Stimulated activated CD8-positive, alpha-beta memory T cell treated with anti-CD3 and anti-CD28 coated beads, Interleukin-15, amount 100 ng/mL, for 24 hours (primary cell): ENCODE measurements around the gene ATM.

ENCODE experiments used
- DNase-seq: peaks from one replicate; pipeline ENCODE4 v3.0.0-alpha.2; 2020; ENCODE audit warnings: low read depth

Gene ATM, protein sequence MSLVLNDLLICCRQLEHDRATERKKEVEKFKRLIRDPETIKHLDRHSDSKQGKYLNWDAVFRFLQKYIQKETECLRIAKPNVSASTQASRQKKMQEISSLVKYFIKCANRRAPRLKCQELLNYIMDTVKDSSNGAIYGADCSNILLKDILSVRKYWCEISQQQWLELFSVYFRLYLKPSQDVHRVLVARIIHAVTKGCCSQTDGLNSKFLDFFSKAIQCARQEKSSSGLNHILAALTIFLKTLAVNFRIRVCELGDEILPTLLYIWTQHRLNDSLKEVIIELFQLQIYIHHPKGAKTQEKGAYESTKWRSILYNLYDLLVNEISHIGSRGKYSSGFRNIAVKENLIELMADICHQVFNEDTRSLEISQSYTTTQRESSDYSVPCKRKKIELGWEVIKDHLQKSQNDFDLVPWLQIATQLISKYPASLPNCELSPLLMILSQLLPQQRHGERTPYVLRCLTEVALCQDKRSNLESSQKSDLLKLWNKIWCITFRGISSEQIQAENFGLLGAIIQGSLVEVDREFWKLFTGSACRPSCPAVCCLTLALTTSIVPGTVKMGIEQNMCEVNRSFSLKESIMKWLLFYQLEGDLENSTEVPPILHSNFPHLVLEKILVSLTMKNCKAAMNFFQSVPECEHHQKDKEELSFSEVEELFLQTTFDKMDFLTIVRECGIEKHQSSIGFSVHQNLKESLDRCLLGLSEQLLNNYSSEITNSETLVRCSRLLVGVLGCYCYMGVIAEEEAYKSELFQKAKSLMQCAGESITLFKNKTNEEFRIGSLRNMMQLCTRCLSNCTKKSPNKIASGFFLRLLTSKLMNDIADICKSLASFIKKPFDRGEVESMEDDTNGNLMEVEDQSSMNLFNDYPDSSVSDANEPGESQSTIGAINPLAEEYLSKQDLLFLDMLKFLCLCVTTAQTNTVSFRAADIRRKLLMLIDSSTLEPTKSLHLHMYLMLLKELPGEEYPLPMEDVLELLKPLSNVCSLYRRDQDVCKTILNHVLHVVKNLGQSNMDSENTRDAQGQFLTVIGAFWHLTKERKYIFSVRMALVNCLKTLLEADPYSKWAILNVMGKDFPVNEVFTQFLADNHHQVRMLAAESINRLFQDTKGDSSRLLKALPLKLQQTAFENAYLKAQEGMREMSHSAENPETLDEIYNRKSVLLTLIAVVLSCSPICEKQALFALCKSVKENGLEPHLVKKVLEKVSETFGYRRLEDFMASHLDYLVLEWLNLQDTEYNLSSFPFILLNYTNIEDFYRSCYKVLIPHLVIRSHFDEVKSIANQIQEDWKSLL (N-terminal part only)

DNA sequence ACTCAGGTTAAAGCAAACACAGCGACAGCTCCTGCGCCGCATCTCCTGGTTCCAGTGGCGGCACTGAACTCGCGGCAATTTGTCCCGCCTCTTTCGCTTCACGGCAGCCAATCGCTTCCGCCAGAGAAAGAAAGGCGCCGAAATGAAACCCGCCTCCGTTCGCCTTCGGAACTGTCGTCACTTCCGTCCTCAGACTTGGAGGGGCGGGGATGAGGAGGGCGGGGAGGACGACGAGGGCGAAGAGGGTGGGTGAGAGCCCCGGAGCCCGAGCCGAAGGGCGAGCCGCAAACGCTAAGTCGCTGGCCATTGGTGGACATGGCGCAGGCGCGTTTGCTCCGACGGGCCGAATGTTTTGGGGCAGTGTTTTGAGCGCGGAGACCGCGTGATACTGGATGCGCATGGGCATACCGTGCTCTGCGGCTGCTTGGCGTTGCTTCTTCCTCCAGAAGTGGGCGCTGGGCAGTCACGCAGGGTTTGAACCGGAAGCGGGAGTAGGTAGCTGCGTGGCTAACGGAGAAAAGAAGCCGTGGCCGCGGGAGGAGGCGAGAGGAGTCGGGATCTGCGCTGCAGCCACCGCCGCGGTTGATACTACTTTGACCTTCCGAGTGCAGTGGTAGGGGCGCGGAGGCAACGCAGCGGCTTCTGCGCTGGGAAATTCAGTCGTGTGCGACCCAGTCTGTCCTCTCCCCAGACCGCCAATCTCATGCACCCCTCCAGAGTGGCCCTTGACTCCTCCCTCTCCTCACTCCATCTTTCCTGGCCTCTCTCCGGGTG, at the start of gene ATM, which contains the start of gene NPAT:
ATM (plus strand) TSS at position 494 of the 774 bp plus-strand sequence. CDS start 4,558 bp downstream, outside the sequence.
NPAT (minus strand) TSS at position 65 of the 774 bp plus-strand sequence. CDS start 102 bp downstream, outside the sequence.
- DNase-seq: peak; percentile 93

DNA sequence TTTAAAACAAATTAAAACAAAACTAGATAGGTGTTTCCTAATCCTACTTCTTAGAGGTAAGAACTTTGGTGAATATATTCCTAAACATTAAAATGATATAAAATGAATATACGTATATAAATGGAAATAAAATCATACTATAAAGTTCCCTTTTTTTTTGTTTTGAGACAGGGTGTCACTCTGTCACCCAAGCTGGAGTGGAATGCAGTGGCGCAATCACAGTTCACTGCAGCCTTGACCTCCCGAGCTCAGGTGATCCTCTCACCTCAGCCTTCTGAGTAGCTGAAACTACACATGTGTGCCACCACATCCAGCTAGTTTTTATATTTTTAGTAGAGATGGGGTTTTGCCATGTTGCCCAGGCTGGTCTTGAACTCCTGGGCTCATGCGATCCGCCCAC, 45.3 kb upstream of the ATM start:
- no peak for DNase-seq

GRCh38 chr11:108193725-108194124, 29.1 kb upstream of the ATM start:
- DNase-seq: no peak

- no peak for DNase-seq
Observed at GRCh38 chr11:108196901-108197300, 26.0 kb upstream of the ATM start.

GRCh38 chr11:108197351-108197750, 25.5 kb upstream of the ATM start:
- DNase-seq: no peak

DNA sequence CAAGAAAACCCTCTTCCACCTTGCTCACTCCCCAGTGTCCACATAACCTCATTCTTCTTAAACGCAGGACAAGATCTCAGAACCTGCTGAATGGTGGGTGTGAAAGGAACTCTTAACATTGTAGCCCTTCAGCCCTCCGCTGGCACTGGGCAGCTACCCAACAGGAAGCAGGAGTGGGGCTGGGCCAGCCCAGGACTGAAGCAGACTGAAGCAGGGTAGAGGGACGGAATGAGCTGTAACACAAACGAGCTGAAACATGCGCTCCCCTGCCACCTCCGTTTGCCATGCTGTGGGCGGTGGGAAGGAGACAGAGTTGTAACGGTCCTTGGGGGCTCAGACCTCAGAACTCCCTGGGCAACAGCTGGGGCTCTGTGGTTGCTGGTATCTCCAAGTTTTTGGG, 24.0 kb upstream of the ATM start:
- DNase-seq: no peak

- DNase-seq: no peak
Observed at GRCh38 chr11:108199446-108200321, 23.2 kb upstream of the ATM start.

DNA sequence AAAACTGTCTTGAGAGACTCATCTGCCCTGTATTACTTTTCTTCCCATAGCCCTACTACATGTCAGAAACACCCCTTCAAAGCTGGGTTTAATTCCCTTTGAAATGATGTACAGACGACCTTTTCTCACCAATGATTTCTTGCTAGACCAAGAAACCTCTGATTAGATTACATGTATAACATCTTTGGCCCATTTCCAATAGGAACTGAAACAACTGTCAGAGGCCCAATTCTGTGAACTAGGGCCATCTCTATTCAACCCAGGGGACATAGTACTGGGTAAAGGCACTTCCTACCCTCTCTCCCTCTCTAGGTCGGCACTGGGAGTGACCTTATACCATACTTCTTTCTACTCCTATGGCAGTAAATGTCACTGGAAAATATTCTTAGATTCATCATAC, 19.8 kb upstream of the ATM start:
- no peak for DNase-seq

- DNase-seq: no peak
Observed at GRCh38 chr11:108204376-108204775, 18.5 kb upstream of the ATM start.

- no peak for DNase-seq
Observed at GRCh38 chr11:108204929-108205499, 17.9 kb upstream of the ATM start.

DNA sequence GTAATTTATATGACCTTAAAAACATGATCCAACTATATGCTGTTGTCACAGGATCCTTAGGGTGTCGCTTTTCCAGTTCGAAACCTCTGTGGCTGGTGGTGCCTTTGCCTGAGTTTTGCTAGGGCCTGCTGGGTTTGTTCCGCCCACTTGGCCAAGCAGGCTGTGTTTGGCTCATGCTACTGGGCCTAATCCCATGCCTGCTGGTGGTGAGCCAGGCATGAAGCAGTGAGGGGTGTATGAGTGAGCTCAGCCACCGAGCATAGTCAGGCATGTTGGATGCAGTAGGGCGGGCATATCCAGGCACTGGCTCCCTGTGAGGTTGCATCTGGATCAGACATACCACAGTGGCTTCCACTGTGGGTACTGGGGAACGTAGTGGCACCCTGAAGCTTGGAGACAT, 16.7 kb upstream of the ATM start:
- no peak for DNase-seq

- no peak for DNase-seq
Observed at GRCh38 chr11:108206969-108207682, 15.7 kb upstream of the ATM start.

DNA sequence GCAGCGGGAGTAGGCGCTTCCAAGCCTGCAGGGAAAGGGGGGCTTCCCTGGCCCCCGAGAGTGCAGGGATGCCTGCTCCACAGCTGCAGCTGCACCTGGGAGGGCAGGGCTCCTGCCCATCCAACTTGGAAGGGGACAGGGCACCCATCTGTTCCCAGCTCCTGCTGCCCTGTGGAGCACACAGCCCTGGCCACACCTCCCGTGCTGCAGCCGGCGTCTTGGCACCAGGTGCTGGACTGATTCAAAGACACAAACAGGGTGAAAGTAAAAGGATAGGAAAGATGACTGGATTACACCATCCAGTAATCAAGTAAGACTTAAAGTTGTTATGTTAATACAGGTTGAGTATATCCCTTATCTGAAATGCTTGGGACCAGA, 15.2 kb upstream of the ATM start:
- no peak for DNase-seq

GRCh38 chr11:108210441-108210840, 12.4 kb upstream of the ATM start:
- no peak for DNase-seq

GRCh38 chr11:108213784-108214183, 9.1 kb upstream of the ATM start:
- no peak for DNase-seq

DNA sequence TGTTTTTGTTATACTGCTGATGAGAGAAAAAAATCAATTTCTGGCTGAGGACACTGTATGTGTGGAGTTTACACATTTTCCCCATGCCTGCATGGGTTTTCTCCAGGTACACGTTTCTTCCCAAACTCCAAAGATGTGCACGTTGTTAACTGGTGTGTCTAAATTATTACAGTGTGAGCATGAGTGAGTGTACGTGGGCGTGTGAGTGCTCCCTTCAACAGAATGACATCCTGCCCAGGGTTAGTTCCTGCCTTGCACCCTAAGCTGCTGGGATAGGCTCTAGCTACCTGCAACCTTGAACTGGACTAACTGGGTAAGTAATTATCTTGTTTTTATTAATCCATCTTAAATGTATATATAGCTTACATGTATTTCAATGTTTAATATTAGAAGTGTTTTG, 5.9 kb upstream of the ATM start:
- no peak for DNase-seq

DNA sequence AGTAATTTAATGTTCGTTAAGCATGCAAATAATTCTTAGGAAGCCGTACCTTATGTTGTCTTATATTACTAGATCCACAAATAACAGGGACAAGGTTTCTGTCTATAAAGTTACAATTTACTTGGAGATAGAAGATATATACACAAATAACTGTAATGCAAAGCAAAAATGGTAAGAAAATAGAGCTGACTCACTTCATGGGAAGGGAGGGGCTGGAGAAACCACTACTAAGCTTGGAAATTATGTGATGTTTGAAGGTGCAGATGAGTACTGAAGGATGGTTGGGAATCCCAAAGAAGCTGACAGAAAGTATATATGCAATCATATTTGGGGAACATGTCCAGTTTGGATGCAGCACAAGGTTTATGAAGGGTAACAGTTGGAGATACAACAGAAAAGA, 4.4 kb upstream of the ATM start:
- no peak for DNase-seq

DNA sequence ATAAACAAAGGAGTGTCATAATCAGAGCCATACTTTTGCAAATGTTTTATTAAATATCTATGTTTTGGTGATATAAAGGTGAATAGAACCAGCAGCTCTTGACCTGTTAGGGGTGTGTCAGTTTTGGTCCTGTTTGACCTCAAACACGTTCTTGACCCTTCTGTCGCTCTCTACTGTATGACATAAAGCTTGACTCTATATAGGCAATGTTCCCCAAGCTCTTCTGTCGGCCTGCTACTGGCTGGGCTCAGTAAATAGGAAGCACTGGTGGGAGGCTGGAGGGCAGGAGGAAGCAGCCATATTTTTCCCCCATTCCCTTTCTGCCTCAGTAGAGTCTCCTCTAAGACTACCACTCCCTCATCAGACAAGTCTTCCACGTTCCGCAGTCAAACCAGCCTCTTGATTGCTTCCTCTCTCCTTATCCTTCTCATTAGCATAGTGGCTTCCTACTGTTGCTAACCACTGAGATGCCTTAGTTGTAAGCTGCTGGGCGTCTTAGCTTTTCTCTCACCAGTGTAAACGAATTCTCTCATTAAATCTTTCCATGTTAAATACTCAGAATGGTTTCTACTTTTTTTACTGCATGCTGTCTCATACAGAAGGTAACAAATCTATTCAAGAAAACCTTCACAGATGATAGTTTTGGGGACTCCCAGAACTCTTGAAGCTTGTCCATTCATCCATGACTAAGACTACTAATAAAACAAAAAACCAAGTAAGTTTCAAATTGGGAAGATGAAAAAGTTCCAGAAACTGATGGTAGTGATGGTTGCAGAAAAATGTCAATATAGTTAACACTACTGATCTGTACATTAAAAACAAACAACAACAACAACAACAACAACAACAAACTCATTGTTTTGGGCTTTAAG, 3.7 kb upstream of the ATM start:
- no peak for DNase-seq
